Cardiac fibroblast (primary cell): Measurements from ENCODE around the gene MYO15A.

Source experiments
- DNase-seq, 2 donors: peaks; one replicate each; pipeline versions ENCODE4 v3.0.0 to v3.0.0-alpha.2; 2010; ENCODE audit warnings: low read depth in 2 of 2
- H3K4me3 ChIP-seq, 2 donors: replicated peaks in 1 of 2; 1 replicate in 1 of 2; 2 replicates in 1 of 2; pipeline ENCODE4 v1.5.1; 2011; ENCODE audit warnings: low read depth in 2 of 2, low read length in 2 of 2, mild to moderate bottlenecking in 2 of 2, moderate library complexity in 1 of 2
- CTCF ChIP-seq: IDR thresholded peaks from one replicate; pipeline ENCODE4 v1.5.1; 2011; ENCODE audit warnings: low read depth, mild to moderate bottlenecking, low read length, inconsistent platforms

Gene MYO15A

GRCh38 chr17:18069101-18069500 is 39.5 kb upstream of the MYO15A start:
- H3K4me3 ChIP-seq = no peak overlapping the region
- TF ChIP-seq CTCF = no peak

GRCh38 chr17:18070861-18071340 is 37.7 kb upstream of the MYO15A start:
- no peak for TF ChIP-seq CTCF
- peak; percentile 45 to 52 for DNase-seq
- peak overlapping the region in 1 of 2 donors; percentile 8 for H3K4me3 ChIP-seq

More at GRCh38 chr17:18069101-18069500, 39.5 kb upstream of the MYO15A start:
- no peak for DNase-seq

- DNase-seq = no peak
- H3K4me3 ChIP-seq = no peak overlapping the region
- TF ChIP-seq CTCF = no peak
These were observed 36.8 kb upstream of the MYO15A start for GRCh38 chr17:18071751-18072150.

GRCh38 chr17:18074566-18075272 is 33.8 kb upstream of the MYO15A start:
- no peak for TF ChIP-seq CTCF
- DNase-seq = no peak
- H3K4me3 ChIP-seq = no peak overlapping the region

GRCh38 chr17:18076936-18077335 is 31.6 kb upstream of the MYO15A start:
- peak in 1 of 2 donors; percentile 22 for DNase-seq
- no peak overlapping the region for H3K4me3 ChIP-seq
- no peak for TF ChIP-seq CTCF

- no peak for DNase-seq
- TF ChIP-seq CTCF = no peak
- H3K4me3 ChIP-seq = no peak overlapping the region
These were observed 29.0 kb upstream of the MYO15A start for GRCh38 chr17:18079543-18079942.
